Measurements from ENCODE around the gene GK. TPM values are rescaled to one million over a fixed set of nuclear protein-coding genes. Genes with fewer than 3 reads are reported as not detected.

GK gene
- total and polyA plus RNA-seq, 2 of the 8 experiments (the other 6 are each of a cell fraction or from before 2014, with no cell fraction given), result 2.9 to 11.2 TPM

- TF ChIP-seq ATF3 (IDR thresholded peaks at IDR 0.05; ENCODE audit: insufficient read depth, low read depth, low read length), result no peak
Observed at GRCh38 chrX:30706216-30706775, 53.1 kb downstream of the GK start (continued).

Measured in H1 (cell line).